OCI-LY1 (cell line): ENCODE data around the gene ADD1.

Source experiments
- EZH2 ChIP-seq: fragments of 200-600 bp; sonication (generic), shearing (Covaris generic); IDR thresholded peaks from 2 replicates; pipeline ENCODE4 v1.8.0; 2017; ENCODE audit warnings: borderline replicate concordance, mixed run types, mild to moderate bottlenecking, antibody characterized with exemption, low read length, moderate library complexity, mixed read lengths
- TF ChIP-seq, protein P1 (sequence below): fragments of 200-600 bp; sonication (generic), shearing (Covaris generic); IDR thresholded peaks from 2 replicates; pipeline ENCODE4 v1.5.1; 2017; ENCODE audit warnings: mild to moderate bottlenecking, antibody characterized with exemption, low read length, moderate library complexity, mixed read lengths

DNA sequence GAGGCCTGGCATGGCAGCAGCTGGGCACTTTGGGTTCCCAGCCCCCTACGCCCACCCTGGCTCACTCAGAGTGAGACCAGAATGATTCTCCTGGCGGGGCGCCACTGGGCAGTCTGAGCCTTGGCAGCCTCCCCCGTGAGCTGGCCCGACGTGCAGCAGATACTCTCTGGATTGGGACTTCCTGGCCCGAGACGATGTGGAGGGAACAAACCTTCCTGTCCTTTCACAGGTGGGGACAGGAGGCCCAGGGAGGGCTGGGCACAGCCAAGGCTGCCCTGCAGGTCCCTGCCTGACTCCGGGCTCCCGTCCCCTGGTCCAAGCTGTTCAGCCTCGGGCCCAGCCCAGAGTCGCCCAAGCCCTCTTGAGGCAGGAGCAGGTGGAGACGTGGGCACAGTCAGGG lies 17.9 kb upstream of the ADD1 start:
- TF ChIP-seq, protein P1, sequence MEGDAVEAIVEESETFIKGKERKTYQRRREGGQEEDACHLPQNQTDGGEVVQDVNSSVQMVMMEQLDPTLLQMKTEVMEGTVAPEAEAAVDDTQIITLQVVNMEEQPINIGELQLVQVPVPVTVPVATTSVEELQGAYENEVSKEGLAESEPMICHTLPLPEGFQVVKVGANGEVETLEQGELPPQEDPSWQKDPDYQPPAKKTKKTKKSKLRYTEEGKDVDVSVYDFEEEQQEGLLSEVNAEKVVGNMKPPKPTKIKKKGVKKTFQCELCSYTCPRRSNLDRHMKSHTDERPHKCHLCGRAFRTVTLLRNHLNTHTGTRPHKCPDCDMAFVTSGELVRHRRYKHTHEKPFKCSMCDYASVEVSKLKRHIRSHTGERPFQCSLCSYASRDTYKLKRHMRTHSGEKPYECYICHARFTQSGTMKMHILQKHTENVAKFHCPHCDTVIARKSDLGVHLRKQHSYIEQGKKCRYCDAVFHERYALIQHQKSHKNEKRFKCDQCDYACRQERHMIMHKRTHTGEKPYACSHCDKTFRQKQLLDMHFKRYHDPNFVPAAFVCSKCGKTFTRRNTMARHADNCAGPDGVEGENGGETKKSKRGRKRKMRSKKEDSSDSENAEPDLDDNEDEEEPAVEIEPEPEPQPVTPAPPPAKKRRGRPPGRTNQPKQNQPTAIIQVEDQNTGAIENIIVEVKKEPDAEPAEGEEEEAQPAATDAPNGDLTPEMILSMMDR: no peak
- no peak for TF ChIP-seq EZH2
